ENCODE results near the gene SESN1. TPM values are rescaled to one million over a fixed set of nuclear protein-coding genes. Genes with fewer than 3 reads are reported as not detected.

SESN1 gene
- total RNA-seq, 3 donors from 2014 or later: 3.9 to 7.0 (median 5.2) TPM

GRCh38 chr6:109045493-109045892 lies 49.2 kb downstream of the SESN1 start:
- ATAC-seq (no peak), DNase-seq (no peak)
- peaks cover 3% of the 10 kb centered on the region for H3K9me3 Mint-ChIP-seq
- peaks cover 10% of the 10 kb centered on the region for H3K36me3 Mint-ChIP-seq (ENCODE audit: insufficient read depth)
- H3K27me3 Mint-ChIP-seq (ENCODE audit: low read depth): no peaks in the 10 kb centered on the region
- H3K4me1 Mint-ChIP-seq (ENCODE audit: low read depth): peaks cover 19% of the 10 kb centered on the region
- no peak overlapping the region for H3K4me3 Mint-ChIP-seq

GRCh38 chr6:109039795-109040194 lies 54.9 kb downstream of the SESN1 start:
- ATAC-seq (no peak), DNase-seq (no peak)
- H3K4me3 Mint-ChIP-seq: no peak overlapping the region
- no peaks in the 10 kb centered on the region for H3K27me3 Mint-ChIP-seq (ENCODE audit: low read depth)
- H3K4me1 Mint-ChIP-seq (ENCODE audit: low read depth): peaks cover 29% of the 10 kb centered on the region
- H3K36me3 Mint-ChIP-seq (ENCODE audit: insufficient read depth): peaks cover 2% of the 10 kb centered on the region
- no peaks in the 10 kb centered on the region for H3K9me3 Mint-ChIP-seq

- peaks cover 2% of the 10 kb centered on the region for H3K36me3 Mint-ChIP-seq (ENCODE audit: insufficient read depth)
- no peak for ATAC-seq
- H3K27me3 Mint-ChIP-seq (ENCODE audit: low read depth): no peaks in the 10 kb centered on the region
- H3K4me3 Mint-ChIP-seq: no peak overlapping the region
- no peak for DNase-seq
- H3K9me3 Mint-ChIP-seq: no peaks in the 10 kb centered on the region
- H3K4me1 Mint-ChIP-seq (ENCODE audit: low read depth): peaks cover 31% of the 10 kb centered on the region
These were observed 55.7 kb downstream of the SESN1 start for GRCh38 chr6:109038837-109039398.

- DNase-seq: no peak
- H3K4me1 Mint-ChIP-seq (ENCODE audit: low read depth): peaks cover 34% of the 10 kb centered on the region
- no peaks in the 10 kb centered on the region for H3K36me3 Mint-ChIP-seq (ENCODE audit: insufficient read depth)
- ATAC-seq: peak in 1 of 2 donors; percentile 46
- no peaks in the 10 kb centered on the region for H3K9me3 Mint-ChIP-seq
- H3K27me3 Mint-ChIP-seq (ENCODE audit: low read depth): no peaks in the 10 kb centered on the region
- H3K4me3 Mint-ChIP-seq: peak overlapping the region; percentile 33
These were observed 57.9 kb downstream of the SESN1 start for GRCh38 chr6:109036574-109037294.

- Mint-ChIP-seq H3K36me3 (ENCODE audit: insufficient read depth) (no peaks in the 10 kb centered on the region), H3K27me3 (ENCODE audit: low read depth) (no peaks in the 10 kb centered on the region), H3K9me3 (no peaks in the 10 kb centered on the region), H3K4me3 (no peak overlapping the region), H3K4me1 (ENCODE audit: low read depth) (peaks cover 34% of the 10 kb centered on the region)
- ATAC-seq: no peak
- DNase-seq: no peak
These were observed 60.1 kb downstream of the SESN1 start for GRCh38 chr6:109034526-109034925.

- peaks cover 31% of the 10 kb centered on the region for H3K4me1 Mint-ChIP-seq (ENCODE audit: low read depth)
- ATAC-seq (no peak), DNase-seq (no peak)
- H3K36me3 Mint-ChIP-seq (ENCODE audit: insufficient read depth): no peaks in the 10 kb centered on the region
- H3K27me3 Mint-ChIP-seq (ENCODE audit: low read depth): no peaks in the 10 kb centered on the region
- H3K4me3 Mint-ChIP-seq: no peak overlapping the region
- no peaks in the 10 kb centered on the region for H3K9me3 Mint-ChIP-seq
These were observed 61.0 kb downstream of the SESN1 start for GRCh38 chr6:109033655-109034054.

- no peaks in the 10 kb centered on the region for H3K9me3 Mint-ChIP-seq
- H3K4me3 Mint-ChIP-seq: no peak overlapping the region
- H3K36me3 Mint-ChIP-seq (ENCODE audit: insufficient read depth): peaks cover 3% of the 10 kb centered on the region
- no peaks in the 10 kb centered on the region for H3K27me3 Mint-ChIP-seq (ENCODE audit: low read depth)
- H3K4me1 Mint-ChIP-seq (ENCODE audit: low read depth): peaks cover 16% of the 10 kb centered on the region
- ATAC-seq (no peak), DNase-seq (no peak)
These were observed 63.2 kb downstream of the SESN1 start for GRCh38 chr6:109031416-109031815.

- no peaks in the 10 kb centered on the region for H3K27me3 Mint-ChIP-seq (ENCODE audit: low read depth)
- no peak overlapping the region for H3K4me3 Mint-ChIP-seq
- no peaks in the 10 kb centered on the region for H3K9me3 Mint-ChIP-seq
- H3K4me1 Mint-ChIP-seq (ENCODE audit: low read depth): peaks cover 19% of the 10 kb centered on the region
- H3K36me3 Mint-ChIP-seq (ENCODE audit: insufficient read depth): peaks cover 3% of the 10 kb centered on the region
- ATAC-seq (no peak), DNase-seq (no peak)
These were observed 65.3 kb downstream of the SESN1 start for GRCh38 chr6:109029313-109029712.

- no peaks in the 10 kb centered on the region for H3K9me3 Mint-ChIP-seq
- peaks cover 21% of the 10 kb centered on the region for H3K4me1 Mint-ChIP-seq (ENCODE audit: low read depth)
- H3K27me3 Mint-ChIP-seq (ENCODE audit: low read depth): no peaks in the 10 kb centered on the region
- ATAC-seq (no peak), DNase-seq (no peak)
- no peak overlapping the region for H3K4me3 Mint-ChIP-seq
- H3K36me3 Mint-ChIP-seq (ENCODE audit: insufficient read depth): peaks cover 3% of the 10 kb centered on the region
These were observed 66.2 kb downstream of the SESN1 start for GRCh38 chr6:109028439-109028838.

- H3K4me1 Mint-ChIP-seq (ENCODE audit: low read depth): peaks cover 23% of the 10 kb centered on the region
- no peak for DNase-seq
- peaks cover 3% of the 10 kb centered on the region for H3K36me3 Mint-ChIP-seq (ENCODE audit: insufficient read depth)
- no peaks in the 10 kb centered on the region for H3K9me3 Mint-ChIP-seq
- no peak overlapping the region for H3K4me3 Mint-ChIP-seq
- H3K27me3 Mint-ChIP-seq (ENCODE audit: low read depth): no peaks in the 10 kb centered on the region
- ATAC-seq: no peak
These were observed 66.7 kb downstream of the SESN1 start for GRCh38 chr6:109027964-109028363.

- Mint-ChIP-seq H3K9me3 (no peaks in the 10 kb centered on the region), H3K36me3 (ENCODE audit: insufficient read depth) (peaks cover 4% of the 10 kb centered on the region), H3K27me3 (ENCODE audit: low read depth) (no peaks in the 10 kb centered on the region), H3K4me1 (ENCODE audit: low read depth) (peaks cover 23% of the 10 kb centered on the region), H3K4me3 (no peak overlapping the region)
- DNase-seq (no peak), ATAC-seq (no peak)
These were observed 69.0 kb downstream of the SESN1 start for GRCh38 chr6:109025639-109026038.

GRCh38 chr6:109024784-109025183 lies 69.9 kb downstream of the SESN1 start:
- H3K36me3 Mint-ChIP-seq (ENCODE audit: insufficient read depth): peaks cover 4% of the 10 kb centered on the region
- DNase-seq (no peak), ATAC-seq (no peak)
- no peaks in the 10 kb centered on the region for H3K27me3 Mint-ChIP-seq (ENCODE audit: low read depth)
- H3K4me1 Mint-ChIP-seq (ENCODE audit: low read depth): peaks cover 30% of the 10 kb centered on the region
- H3K4me3 Mint-ChIP-seq: no peak overlapping the region
- H3K9me3 Mint-ChIP-seq: no peaks in the 10 kb centered on the region

- H3K27me3 Mint-ChIP-seq (ENCODE audit: low read depth): no peaks in the 10 kb centered on the region
These were observed 70.3 kb downstream of the SESN1 start for GRCh38 chr6:109024368-109024767.

GRCh38 chr6:109023356-109023925 lies 71.2 kb downstream of the SESN1 start:
- DNase-seq (no peak), ATAC-seq (no peak)
- H3K9me3 Mint-ChIP-seq: no peaks in the 10 kb centered on the region
- H3K36me3 Mint-ChIP-seq (ENCODE audit: insufficient read depth): peaks cover 4% of the 10 kb centered on the region
- H3K27me3 Mint-ChIP-seq (ENCODE audit: low read depth): no peaks in the 10 kb centered on the region
- H3K4me3 Mint-ChIP-seq: no peak overlapping the region
- H3K4me1 Mint-ChIP-seq (ENCODE audit: low read depth): peaks cover 42% of the 10 kb centered on the region

More at GRCh38 chr6:109024368-109024767, 70.3 kb downstream of the SESN1 start:
- H3K9me3 Mint-ChIP-seq: no peaks in the 10 kb centered on the region
- no peak overlapping the region for H3K4me3 Mint-ChIP-seq
- peaks cover 4% of the 10 kb centered on the region for H3K36me3 Mint-ChIP-seq (ENCODE audit: insufficient read depth)
- ATAC-seq (no peak), DNase-seq (no peak)
- H3K4me1 Mint-ChIP-seq (ENCODE audit: low read depth): peaks cover 34% of the 10 kb centered on the region

GRCh38 chr6:109021870-109022269 lies 72.8 kb downstream of the SESN1 start:
- Mint-ChIP-seq H3K9me3 (no peaks in the 10 kb centered on the region), H3K27me3 (ENCODE audit: low read depth) (no peaks in the 10 kb centered on the region), H3K36me3 (ENCODE audit: insufficient read depth) (peaks cover 2% of the 10 kb centered on the region), H3K4me1 (ENCODE audit: low read depth) (peaks cover 42% of the 10 kb centered on the region), H3K4me3 (no peak overlapping the region)
- DNase-seq (no peak), ATAC-seq (no peak)
